GM19468 (cell line): ENCODE results near the gene HSF5.
A peak's percentile ranks its signal among the peaks of the same experiment; 100 is the strongest.
"Not testable (repeated sequence)": the region's sequence is repeated elsewhere in the genome, so short reads cannot be mapped to it uniquely, and the experiment has no call there.

Experiments
- ATAC-seq: cut with Tn5 transposase; IDR thresholded peaks from one replicate; pipeline ENCODE4 v1.9.1; 2021; ENCODE audit warnings: mild to moderate bottlenecking, moderate library complexity, moderate number of reproducible peaks; ENCODE audit not compliant: unreplicated experiment; ENCODE audit errors: extremely low read depth

HSF5 gene

GRCh38 chr17:58517378-58517927 is 29.2 kb upstream of the HSF5 start:
- ATAC-seq = peak; percentile 1

- no peak for ATAC-seq
These were observed 28.6 kb upstream of the HSF5 start for GRCh38 chr17:58516644-58517377.

- ATAC-seq = no peak
These were observed 27.1 kb upstream of the HSF5 start for GRCh38 chr17:58515286-58515685.

DNA sequence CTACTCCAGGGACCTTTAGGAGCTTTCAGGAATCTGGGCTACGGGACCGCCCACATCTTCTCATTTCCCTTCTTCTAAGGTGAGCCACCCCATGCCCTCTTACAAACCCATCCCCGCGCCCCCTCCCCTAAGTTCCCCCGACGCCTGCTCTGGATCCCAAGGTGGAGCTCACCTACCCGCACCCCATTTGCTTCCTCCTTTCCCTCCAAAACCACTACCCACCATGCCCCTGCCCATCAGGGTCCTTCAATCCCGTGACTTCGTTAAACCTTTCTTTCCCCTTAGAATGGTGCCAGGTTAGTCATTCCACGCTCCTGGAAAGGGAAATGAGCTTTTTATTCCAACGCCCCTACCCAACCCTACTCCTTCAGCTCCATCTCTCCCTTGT is 26.6 kb upstream of the HSF5 start:
- no peak for ATAC-seq

- no peak for ATAC-seq
These were observed 26.0 kb upstream of the HSF5 start, which contains the start of gene MTMR4 for GRCh38 chr17:58513965-58514769. TSS of gene MTMR4 (minus strand) at chr17:58514638. CDS start at chr17:58514407, 231 bp downstream.

DNA sequence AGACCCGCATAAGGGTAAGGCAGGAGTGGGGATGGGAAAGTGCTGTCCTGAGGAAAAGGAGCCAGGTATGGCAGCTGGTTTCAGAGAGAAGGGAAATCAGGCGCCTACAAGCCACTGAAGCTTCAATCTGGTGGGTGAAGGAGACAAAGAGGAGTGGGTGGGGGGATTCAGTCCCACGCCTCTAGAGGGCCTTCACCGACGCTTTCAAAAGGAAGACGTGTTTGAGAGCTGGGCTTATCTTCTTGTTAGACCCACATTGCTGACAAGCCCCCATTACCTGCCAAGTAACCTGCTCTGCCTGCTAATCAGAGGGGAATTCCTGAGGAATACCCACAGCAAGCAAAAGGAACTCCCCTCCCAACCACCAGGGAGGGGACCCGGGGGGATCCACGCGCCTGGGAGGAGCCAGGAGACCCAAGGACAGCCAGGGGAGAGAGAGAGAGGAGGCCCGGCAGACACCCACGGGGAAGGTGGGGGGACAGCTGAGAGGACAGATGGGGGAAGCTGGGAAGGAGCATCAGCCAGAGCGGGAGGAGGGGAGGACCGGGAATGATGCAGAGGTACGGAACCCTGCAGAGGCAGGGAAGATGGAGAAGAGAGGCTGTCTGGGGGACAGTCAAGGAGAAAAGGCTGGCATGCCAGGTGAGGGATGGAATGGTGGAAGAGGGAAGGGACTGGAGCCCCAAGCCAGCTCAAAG is 25.2 kb upstream of the HSF5 start:
- no peak for ATAC-seq

GRCh38 chr17:58510075-58510474 is 21.9 kb upstream of the HSF5 start:
- no peak for ATAC-seq

DNA sequence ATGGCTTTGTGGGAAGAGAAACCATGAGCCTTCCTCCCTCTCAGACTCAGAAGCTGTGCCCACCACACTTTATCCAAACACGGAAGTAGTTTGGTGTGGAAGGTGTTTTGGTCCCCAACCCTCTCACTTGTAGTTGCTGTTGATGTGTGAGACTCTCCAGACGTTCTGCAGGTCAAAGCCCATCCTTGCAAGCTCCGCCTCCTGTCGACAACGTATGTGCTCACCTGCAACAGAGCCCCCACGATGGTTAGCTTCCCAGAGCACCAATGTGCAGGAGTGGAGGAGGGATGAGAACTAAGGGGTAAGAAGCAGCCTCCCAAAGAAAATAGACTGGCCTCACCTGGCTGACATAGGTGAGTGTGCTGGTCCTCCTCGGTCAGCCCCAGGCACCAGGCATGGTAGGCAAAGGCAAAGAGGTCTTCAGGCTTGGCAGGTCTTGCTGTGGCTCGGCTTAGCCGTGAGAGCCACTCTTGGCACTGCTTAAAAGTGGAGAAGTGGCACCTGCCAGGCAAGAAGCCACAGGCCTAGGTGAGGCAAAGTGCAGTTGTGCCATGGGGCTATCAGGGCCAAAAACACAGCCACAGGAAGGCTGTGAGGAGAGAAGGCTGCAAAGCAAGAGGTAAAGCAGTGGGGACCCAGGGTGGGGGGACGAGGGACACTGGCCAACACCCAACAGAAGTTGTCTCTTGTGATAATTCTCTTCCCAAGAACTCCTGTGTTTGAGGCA is 20.3 kb upstream of the HSF5 start:
- ATAC-seq = no peak

DNA sequence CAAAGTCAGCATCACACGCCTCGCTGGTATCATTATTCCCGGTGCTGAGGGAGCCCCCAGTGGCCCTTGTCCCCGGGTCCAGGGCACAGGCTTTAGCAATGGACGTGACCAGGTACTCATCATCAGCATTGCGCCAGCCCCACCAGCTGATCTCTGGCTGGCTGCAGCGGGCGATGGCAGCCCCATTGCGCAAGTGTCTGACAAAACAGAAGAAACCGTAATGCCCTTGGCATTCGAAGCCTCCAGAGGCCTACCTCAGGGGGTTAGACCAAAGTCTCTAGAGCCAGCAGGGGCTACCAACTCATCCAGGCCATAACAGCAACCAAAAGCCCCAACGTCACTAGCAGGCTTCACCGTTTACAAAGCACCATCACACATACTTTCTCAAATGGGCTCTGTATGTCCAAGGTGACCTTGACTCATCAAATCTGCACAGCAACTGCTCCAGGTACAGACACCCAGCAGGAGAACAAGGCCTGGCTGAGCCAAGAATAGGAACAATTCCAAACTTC is 19.0 kb upstream of the HSF5 start:
- ATAC-seq = no peak

DNA sequence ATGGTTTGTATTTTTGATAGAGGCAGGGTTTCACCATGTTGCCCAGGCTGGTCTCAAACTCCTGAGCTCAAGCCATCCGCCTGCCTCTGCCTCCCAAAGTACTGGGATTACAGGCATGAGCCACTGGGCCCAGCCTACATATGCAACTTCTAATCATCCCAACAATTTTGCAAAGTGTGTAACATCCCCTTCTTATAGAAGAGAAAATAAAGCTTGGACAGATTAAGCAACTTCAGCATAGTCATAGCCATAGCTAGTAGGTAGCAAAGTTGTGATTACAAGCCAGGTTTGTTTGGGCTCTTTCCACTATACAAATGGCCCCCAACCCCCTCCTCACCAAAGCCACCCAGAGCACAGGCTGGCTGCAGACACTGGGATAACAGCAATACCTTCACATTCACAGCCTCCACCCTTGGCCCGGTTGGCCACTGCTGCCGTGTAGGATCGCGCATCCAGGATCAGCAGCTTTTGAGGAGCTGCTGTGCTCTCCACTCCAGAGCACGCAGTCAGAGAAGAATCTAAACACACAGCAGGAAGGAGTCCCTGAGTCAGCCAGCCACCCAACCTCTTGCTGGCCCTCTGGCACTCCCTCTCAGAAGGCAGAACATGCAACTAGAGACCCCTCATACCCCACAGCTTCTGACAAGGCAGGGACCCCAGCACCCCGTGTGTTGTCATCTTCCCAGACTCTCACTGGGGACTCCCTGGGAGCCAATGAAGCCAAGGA is 18.3 kb upstream of the HSF5 start:
- ATAC-seq = no peak

DNA sequence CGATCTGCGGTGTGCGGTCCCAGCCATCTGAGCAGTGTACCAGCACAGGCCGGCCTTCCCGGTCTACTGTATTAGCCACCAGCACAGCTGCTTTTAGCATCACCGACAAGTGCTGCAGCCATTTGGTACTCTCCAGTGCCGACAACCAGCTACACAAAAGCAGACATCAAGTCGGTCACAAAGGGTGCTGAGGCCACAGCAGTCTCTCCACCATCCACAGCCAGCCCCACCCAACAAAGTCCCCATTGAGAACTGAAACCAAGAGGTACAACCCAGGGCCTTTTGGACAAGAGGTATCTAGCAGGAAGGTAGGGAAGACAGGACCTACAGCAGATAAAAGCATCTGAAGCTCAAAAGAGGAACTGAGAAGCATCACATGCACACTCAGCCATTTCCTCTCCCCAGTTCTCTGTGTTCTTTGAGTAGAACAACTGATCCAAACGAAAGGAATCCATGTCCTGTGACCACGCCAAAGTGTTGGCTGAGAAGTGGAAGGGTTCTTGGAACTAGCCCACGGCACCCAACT is 16.7 kb upstream of the HSF5 start:
- no peak for ATAC-seq

DNA sequence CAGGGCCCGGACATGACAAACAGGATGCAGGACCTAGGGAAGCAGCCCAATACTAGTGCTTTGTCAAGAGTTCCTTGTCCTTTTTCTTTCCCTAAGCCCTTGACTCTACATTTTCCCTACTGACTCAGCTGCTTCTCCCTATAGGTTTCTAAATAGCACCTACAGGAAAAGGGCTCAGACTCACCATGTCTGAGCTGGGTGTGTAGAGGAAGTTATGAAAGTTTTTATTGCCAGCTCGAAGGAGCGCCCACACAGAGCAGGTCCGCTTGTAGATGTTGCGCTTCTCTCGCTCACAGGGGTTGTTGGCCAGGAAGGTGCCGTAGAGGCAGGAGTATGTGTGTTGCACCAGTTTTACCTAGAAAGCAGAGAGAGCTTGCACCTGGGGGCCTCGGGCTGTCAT is 15.7 kb upstream of the HSF5 start:
- no peak for ATAC-seq

DNA sequence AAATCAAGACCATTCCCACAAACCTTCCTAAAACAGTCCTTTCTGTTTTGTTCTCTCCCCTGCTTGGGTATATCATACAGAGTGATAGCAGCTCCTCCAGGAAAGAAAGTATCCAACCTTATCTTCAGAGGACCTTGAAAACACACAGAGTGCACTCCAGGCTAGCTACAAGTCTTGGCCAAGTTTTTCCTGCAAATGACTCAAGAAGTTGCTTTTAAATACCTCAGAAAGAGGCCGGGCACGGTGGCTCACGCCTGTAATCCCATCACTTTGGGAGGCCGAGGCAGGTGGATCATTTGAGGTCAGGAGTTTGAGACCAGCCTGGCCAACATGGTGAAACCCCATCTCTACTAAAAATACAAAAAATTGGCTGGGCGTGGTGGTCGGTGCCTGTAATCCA is 14.9 kb upstream of the HSF5 start:
- ATAC-seq = not testable (repeated sequence)

- no peak for ATAC-seq
These were observed 13.2 kb upstream of the HSF5 start for GRCh38 chr17:58501451-58501850.

DNA sequence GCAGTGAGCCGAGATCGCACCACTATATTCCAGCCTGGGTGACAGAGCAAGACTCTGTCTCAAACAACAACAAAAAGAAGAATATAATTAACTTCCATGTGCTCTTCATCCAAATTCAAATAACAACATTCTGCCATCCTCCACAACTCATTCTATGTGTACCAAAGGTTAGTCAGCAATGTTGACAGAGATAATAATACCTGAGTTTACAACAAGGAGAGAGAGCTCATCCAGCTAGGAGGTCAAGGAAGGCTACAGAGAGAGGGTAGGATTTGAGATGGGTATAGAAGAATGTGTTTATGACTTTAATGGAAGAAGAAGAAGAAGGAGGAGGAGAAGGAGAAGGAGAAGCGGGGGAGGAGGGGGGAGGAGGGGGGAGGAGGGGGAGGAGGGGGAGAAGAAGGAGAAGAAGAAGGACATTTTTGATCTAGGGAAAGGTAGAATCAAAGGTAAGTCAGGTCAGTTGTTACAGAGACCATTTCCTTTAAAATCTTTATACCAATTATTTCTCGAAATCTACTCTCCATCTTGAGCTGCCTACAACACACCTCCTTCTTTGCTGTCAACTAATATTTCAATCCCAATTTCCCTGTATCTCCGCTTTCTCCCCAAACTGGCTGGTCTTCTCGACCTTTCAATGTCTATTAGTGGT is 10.1 kb upstream of the HSF5 start:
- no peak for ATAC-seq

DNA sequence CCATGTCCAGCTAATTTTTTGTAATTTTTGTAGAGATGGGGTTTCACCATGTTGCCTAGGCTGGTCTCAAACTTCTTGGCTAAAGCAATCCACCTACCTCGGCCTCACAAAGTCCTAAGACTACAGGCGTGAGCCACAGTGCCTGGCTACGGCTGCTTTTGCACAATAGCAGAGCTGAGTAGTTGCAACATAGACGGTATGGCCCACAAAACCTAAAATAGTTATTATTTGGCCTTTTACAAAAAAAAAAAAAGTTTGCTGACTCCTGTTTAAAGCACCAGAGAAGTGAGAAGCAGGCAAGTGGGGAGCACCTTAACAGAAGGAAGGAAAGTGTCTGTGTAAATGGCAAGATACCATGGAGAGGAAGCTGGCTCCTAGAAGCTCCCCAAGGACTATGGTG is 5.3 kb upstream of the HSF5 start:
- no peak for ATAC-seq

DNA sequence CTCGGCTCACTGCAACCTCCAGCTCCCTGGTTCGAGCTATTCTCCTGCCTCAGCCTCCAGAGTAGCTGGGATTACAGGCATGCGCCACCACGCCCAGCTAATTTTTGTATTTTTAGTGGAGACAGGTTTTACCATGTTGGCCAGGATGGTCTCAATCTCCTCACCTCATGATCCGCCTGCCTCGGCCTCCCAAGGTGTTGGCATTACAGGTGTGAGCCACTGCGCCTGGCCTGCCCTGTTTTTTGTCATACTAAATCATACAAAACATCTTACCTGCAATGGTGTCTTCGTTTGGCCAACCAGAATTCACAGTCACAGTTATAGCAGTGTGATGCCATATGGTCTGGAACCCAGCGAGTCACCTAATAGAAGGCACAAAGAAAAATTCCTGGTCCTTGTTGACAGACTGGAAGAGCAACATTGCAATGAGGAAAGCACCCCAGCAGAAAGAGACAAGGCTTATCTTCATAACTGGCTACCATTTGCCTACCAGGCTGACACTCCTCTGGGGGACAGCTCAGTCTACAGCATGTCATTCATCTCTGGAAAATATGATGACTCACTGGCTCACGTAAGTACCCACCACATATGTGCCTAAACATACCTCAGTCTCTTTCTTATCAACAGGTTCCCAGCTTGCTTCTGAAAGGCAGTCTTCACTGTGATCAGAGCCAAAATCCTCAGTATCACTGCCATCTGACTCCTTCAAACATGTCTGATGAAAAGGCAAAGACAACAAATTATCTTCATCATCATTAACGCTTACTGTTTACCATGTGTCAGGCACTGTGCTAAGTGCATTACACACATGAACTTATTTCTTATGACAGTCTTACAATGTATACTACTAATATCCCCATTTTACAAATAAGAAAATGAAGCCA is 4.3 kb upstream of the HSF5 start:
- ATAC-seq = no peak
